Daoy (cell line): ENCODE measurements around the gene SF3A1. TPM values are rescaled to one million over a fixed set of nuclear protein-coding genes. Genes with fewer than 3 reads are reported as not detected.
"Not testable (repeated sequence)": the region's sequence is repeated elsewhere in the genome, so short reads cannot be mapped to it uniquely, and the experiment has no call there.

Experiments
- DNase-seq: peaks from one replicate; pipeline ENCODE4 v3.0.0-alpha.2; 2015; ENCODE audit warnings: low read depth
- total RNA-seq: library from RNA; depleted of rRNA; stranded (reverse); fragments of >200 nt; shearing (Covaris generic); gene quantifications from 2 replicates; pipeline ENCODE4 v1.2.3, GENCODE V29; 2014

SF3A1 gene
- total RNA-seq, 1 experiment from 2014 or later: 29.4 TPM

DNA sequence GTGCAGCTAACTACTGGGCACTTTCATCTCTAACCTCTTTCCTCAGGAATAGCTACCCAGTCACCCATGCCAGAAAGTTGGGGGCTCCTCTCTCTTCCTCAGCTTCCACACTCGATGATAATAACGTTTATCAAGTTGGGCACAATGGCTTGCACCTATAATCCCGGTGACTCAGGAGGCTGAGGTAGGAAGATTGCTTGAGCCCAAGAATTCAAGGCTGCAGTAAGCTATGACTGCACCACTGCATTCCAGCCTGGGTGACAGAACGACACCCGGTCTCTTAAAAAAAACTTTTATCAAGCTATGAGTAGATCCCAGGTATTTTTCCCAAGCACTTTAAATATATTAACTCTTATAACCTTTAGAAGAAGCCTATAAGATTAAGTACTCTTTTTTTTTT lies 2.0 kb downstream of the SF3A1 start:
- DNase-seq: no peak

DNA sequence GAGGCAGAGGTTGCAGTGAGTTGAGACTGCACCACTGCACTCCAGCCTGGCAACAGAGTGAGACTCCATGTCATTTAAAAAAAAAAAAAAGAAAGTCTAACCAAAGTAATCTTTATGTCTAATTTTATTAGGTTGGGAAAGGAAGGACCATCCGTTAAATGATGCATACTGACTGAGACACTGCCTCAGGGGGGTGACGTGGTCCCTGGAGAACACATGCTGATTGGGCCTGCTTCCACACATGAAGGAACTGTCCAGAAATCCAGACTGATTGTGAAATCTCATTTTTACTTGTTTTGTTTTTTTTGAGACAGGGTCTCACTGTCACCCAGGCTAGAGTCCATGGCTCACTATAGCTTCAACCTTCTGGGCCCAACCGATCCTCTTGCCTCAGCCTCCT lies 5.5 kb downstream of the SF3A1 start:
- DNase-seq: no peak

DNA sequence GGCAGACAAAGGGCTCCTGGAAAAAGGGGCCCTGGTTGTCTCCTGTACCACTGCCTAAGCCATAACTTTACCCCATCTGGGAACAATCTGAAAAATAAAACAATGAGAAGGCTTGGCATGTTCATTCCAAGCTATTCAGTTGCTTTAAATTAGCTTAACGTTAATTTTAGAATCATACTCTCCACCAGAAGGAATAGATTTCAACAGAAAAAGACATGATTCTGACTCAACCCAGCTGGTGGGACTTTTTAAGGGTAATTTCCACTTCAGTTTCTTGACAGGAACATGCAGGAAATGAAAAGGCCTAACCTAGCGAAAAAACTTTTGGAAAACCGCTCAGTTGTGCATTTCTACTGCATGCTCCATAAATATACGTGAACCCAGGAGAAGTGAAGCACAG lies 7.9 kb downstream of the SF3A1 start:
- no peak for DNase-seq

DNA sequence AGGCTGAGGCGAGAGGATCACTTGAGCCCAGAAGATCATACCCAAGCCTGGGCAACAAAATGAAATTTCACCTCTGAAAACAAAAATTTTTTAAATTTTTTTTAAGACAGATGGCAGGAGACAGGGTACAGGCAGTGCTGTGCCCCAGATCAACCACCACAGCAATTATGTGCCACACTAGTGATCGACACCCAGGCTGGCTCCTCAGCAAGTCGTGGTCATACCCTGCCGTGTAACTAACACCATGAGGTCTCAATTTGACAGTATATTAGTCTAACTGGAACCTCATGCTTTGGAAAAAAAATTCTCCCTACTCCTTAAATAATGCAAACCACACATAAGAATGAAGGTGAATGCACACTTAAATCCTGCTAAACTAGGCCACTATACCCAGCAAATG lies 8.3 kb downstream of the SF3A1 start:
- no peak for DNase-seq

DNA sequence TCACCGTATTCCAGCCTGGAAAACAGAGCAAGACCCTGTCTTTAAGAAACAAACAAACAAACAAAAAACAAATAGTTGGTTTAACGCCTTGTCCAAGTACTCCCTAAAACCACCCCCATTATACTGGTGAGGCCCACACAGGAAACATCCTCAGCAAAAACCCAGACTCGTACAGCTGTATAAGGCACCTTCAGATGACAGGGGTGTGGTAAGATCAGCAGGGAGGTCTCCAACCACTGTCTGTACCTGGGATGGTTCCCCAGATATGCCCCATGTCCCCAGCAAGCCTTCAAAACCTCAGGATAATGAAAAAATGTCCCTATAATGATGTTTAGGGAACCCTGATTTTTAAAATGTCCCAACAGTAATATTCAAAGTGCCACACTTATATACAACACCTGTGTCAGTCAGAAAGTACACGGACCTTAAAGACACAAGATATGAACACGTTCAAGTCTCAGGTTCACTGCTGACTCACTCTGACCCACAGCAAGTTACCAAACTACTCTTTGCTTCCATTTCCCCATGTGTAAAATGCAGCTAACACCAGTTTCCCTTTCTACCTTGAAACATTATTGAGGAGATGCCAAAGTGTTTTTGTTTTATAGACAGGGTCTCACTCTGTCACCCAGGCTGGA lies 9.3 kb downstream of the SF3A1 start:
- no peak for DNase-seq

DNA sequence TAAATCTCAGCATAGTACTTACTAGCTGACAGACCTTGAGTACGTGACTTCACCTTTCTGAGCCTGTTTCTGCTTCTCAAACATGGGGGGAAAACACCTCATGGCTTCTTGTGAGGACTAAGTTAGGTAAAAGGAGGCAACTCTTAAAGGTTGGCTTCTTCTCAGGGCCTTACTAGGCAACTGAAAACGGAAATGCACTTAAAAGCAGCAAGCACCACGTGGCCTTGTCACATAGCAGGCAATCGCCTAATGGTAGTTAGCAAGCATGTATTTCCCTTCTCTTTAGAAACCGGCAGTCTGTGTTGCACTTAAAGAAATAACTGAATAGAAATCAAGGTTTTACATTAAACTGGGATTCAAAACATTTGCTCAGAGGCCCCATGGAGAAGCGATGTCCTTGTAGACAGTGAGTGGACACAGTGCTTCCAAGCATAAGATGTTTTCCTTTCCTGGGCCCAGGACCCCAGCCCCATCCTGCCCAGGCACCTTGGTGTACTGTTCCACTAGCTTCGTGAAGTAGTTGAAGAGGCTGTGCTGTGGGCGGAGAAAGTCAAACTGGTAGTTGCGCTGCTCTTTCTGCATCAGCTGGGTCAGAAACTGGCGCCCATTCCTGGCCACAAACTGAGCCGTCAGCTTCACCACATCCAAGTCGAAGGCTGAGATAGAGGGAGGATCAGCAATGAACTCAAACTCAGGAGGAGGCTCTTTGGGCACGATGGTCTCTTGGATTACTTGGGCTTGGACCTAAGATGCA lies 12.1 kb downstream of the SF3A1 start:
- no peak for DNase-seq

DNA sequence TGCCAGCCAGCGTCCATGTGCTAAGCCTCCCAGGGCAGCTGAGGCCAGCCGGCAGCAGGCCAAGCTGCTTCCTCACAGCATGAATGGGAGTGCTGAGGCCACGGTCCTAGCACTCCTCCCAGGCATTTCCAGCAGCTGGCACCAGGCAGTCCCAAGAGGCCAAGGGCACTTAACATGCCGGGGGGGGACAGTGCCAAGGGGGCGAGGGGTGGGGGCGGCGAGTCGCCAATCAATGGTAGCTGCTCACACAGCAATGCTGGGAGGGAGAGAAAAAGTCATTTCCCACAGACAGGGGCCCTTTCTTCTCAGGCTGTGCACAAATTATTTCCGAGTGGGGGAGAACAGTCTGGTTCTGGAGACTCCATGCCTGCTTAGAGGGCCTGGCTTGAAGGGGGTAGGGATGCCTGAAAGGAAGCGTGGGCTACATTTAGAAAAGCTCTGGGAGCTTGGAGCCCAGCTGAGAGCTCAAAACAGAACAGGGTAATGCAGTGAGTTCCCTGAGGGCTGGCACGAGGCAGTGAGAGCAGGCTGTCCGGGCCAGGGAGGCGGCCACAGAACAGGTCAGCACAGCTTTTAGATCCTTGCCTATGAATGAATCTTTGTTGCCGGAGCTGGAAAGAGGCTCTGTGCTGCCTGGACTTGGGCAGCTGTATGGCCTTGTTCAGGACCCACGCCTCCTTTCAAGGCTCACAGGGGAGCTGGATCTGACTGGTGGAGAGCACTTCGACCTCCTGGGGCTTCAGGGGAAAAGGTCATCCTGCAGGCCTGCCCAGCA lies 15.6 kb downstream of the SF3A1 start:
- no peak for DNase-seq

DNA sequence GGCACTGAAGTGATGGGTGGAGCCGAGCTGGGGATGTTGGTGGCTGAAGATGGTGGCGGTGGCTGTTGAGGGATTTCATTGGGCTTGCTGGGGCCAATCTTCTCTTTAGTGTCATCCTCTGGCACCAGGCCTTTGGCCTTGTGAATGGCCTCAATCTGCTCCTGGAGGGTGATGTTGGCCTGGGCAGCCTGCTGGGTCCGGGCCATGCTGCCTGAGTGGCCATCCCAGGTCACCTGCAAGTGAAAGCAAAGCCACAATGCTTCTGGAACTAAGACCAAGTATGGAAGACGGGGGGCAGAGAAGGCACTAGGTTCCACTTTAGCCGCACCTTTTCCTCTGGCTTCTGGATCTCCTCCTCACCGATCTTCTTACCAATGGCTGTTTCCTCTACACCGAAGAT lies 17.9 kb downstream of the SF3A1 start:
- no peak for DNase-seq

DNA sequence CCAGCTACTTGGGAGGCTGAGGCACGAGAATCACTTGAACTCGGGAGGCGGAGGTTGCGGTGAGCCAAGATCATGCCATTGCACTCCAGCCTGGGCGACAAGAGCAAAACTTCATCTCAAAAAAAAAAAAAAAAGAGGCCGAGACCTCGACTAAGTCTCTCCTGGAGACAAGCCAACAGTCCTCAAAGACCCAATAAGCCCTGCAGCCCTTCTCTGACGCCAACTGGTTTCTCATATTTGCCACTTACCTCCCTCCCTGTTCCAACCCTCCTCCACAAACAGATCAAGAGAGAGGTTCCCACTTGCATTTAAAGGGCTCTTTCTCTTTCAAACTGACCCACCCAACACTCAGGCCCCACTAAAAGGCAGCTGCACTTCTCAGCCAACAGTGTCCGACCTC lies 18.4 kb downstream of the SF3A1 start:
- DNase-seq: not testable (repeated sequence)

DNA sequence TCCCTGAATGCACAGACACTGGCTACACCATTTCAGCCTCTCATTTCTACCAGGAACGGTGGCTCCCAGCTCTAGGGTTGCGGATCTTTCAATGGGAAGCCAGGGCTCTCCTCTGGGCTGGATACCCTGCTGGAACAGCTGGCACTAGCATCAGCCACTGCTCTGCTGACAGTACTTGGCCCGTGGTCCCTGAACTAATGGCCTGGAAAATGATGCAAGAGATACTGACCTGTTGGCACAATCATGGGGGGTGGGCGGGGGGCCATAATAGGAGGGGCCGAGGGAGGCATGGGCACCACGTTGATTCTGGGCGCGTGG lies 19.3 kb downstream of the SF3A1 start:
- DNase-seq: no peak

DNA sequence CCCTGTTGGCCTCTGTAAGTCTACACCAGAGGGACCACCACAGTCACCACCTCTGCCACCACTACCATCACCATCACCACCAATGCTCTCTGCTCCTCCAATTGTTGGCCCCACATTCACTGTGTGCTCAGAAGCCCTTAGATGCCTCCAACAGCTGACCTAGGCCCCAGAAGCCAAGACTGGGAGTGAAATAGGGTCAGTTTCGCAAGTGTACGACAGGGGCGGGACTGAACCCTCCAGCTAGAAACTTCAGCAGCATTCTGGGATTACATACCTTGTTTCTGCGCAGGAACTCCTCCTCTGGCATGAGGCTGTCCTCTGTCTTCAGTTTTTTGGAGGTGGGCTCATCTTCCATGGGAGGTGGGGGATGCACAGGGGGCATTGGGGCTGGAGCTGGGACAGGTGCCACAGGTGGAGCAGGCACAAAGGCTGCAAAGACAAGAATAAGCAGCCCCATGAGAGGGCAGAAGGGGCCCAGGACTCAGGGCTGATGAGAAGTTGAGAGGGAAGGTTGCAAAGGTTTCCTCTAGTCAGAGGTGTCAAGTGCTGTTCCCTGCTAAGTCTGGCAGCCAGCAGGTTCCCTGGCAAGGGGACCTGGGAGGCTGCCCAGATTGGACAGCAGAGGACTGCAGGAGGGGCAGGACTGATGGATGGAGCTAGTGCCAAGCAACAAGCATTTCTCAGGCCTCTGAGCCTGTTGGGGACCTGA lies 19.8 kb downstream of the SF3A1 start:
- no peak for DNase-seq

DNA sequence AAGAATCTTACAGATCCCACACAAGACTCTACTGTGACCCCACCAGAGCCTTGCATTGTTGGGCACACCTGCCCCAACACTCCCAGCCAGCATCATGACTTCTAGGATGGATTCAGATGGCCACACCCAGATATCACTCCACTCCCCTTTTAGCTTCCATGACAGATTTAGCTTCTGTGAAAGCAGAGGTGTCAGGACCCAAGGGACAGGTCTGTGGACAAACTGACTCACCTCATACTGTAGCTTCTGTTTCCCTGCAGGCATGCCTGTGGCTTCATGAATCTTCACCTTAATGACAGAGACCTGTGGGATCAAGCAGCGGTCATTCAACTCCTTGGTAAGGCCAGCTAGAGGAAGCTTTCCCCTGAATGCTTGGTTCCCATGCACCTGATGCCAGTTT lies 21.5 kb downstream of the SF3A1 start:
- DNase-seq: no peak

DNA sequence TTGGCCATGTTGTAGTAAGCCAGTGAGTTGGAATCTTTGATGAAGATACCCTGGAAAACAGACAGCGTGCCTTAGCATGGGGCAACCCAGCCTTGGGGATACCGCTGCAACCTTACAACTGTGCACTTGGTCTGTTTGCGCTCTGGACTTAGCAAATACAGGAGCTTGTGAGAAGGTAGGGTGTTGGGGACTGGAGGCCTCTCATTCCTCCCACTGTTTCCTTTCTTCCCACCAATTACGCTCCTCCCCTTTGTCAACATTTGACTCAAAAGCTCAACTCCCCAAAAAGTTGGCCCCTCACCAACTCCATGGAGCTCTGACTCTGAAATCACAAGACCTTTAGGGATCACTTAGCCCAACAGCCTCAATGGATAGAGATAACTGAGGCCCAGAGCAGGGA lies 22.0 kb downstream of the SF3A1 start:
- no peak for DNase-seq

DNA sequence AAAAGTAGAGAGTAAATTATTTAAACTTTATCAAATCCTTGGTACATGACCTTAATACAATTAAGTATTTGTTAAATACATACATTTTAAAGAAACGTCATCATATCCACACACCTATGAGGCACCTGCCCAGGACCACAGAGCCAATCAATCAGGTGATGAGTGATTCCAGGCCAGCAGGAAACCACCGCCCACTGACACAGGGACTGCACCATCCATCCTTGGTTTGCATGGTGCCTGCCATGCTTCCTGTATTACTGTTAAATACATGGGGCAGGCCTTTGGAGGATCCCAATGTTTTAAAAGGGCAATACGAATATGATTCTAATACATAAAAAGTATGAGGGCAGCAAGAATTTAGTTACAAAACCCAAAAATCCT lies 23.0 kb downstream of the SF3A1 start:
- DNase-seq: no peak

DNA sequence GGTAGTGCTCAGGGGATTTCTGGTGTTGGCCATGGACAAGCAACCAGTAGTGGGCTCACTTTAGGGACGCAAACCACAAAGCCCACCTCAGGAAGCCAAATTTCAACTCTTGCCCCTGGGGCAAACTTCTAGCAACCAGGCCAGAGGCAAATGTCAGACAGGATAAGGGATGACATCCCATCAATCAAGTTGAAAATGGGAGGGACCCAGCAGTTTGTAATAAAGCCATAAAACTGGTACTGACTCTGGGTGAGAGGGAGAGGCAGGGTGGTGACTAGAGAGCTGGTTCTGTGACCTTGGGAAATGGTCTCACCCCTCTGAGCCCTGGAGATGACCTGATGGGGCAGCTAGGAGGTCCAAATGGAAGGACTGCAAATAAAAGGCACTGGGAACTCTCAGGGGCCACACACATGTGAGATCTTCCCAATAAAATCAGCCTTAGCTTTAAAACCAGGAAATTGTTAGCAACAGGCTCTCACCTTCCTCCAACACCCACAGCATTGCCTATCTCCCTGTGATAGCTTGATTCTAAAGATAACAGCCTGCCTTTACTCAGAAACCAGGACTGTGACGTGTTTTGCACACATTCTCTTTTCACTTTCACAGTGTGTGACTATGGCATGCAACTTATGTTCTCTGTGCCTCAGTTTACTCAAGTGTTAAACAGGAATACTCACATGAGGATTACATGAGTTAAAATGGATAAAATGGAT lies 23.5 kb downstream of the SF3A1 start:
- DNase-seq: no peak

DNA sequence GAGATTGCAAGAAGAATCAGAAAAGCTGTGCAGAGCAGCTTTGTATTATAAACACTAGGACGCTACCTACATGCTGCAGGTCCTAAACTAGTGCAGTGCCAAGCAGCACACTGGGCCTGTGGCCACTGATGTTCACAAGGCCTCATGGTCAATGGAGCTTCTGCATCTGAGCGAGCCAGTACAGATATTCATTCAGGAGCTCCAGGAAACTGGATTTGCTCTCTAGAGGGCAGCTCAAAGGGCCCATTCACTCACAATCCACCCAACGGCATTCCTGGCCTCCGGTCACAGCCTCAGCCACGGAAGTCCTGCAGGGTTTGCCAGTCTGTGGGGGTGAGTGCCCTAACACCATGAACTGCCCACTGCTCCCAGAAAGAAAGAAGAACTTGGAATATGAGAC lies 24.1 kb downstream of the SF3A1 start:
- no peak for DNase-seq

DNA sequence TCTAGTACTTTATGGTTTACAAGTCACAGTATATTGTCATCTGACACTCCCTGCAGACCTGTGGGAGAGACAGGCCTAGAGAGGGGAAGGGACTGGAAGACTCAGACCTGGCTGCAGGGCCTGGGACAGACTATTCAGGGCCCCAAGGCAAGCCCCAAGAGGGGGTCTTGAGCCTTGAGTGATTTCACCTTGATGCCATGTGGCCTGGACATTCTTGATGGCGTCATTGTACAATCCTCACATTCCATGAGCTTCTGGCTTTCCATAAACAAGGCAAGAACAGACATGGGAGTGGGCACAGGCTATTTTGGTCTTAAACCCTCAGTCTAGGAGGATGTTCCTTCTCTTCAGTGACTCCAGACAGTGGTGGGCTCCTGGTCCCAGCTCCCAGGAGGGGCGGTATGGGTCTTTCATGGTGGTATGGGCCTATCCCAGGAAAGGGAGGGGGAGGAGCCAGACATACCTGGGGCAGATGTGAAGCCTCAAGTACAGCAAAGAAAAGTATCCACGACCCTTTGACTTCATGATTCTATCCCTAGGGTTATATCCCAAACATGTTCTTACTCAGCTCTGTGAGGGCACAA lies 28.1 kb downstream of the SF3A1 start:
- no peak for DNase-seq

DNA sequence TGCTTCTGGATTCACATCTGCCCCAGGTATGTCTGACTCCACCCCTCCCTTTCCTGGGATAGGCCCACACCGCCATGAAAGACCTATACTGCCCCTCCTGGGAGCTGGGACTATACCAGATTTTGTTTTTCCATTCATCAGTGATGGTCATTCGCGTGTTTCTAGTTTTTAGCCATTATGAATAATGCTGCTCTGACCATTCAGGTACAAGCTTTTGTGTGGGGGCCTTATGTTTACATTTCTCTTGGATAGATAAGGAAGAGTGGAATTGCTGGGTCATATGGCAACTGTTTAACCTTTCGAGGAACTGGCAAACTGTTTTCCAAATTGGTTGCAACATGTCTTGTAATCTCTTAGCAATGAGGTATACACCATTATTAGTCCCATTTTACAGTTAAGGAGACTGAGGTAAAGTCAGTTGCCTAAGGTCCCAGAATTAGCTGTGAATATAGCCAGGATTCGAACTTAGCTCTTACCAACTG lies 28.8 kb downstream of the SF3A1 start:
- no peak for DNase-seq

DNA sequence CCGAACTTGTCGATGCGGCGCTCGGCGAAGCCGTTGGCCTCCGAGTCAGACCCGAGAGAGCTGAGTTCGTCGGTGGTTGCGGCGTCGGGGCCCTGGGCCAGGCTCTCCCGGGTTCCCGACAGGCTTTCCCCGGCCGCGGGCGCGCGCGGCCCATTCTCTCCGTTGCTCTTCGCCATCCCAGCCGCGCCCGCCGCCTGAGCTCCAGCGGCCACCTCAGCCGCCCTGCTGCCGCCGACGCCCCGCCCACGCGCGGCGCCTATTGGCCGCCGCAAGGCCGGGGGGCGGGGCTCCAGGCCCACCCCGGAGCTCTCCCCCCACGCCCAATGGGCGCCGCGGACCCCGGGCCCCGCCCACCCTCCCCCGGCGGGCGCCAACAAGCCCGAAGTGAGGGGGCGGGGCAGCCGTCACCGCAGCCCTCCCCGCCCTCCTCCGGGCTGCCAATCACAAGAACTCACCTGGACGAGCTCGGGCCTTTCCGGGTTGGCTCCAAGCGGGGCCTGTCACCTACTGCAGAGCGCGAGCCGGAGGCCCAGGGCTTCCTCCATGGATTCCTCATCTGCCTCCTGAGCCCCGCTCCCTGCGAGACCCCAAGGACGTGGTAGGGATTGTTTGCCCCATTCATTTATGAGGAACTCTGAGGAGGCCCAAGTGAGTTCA lies 29.9 kb downstream of the SF3A1 start, which contains the start of gene TBC1D10A:
Gene TBC1D10A (minus strand): TSS at position 236 of the 657 bp plus-strand sequence. CDS start 60 bp downstream, at position 176.
- DNase-seq: peak; percentile 94

DNA sequence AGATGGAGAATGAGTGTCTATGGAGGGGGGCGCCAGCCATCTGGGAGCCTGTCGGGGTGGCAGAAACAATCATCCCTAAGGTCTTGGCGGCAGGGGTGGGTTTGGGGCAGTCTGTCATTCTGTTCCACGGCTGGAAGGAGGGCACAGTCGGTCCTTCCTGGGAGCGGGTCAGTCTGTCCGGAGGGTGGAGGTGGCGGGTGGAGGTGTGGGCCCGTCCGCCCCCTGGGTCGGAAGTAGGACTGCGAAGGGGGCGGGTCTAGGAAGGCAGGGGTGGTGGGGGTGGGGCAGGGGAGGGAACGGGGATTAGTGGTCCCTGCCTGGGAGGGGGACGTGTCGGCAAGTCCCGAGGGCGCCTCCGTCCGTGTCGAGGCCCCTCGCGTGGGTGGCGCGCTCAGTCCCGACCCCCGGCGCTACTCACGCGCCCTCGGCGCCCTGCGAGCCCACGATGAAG lies 30.4 kb downstream of the SF3A1 start:
- peak; percentile 42 for DNase-seq
